HG03097 (cell line): ENCODE measurements around the gene OR5K4.
"Not testable (repeated sequence)": the region's sequence is repeated elsewhere in the genome, so short reads cannot be mapped to it uniquely, and the experiment has no call there.

ENCODE experiments used
- ATAC-seq: cut with Tn5 transposase; IDR thresholded peaks from one replicate; pipeline ENCODE4 v1.9.1; 2021; ENCODE audit not compliant: unreplicated experiment, low FRiP score

The OR5K4 gene

GRCh38 chr3:98367464-98368246 is 14.0 kb downstream of the OR5K4 start:
- no peak for ATAC-seq

- no peak for ATAC-seq
Observed at GRCh38 chr3:98371186-98371585, 17.5 kb downstream of the OR5K4 start.

GRCh38 chr3:98371853-98372252 is 18.2 kb downstream of the OR5K4 start:
- no peak for ATAC-seq

DNA sequence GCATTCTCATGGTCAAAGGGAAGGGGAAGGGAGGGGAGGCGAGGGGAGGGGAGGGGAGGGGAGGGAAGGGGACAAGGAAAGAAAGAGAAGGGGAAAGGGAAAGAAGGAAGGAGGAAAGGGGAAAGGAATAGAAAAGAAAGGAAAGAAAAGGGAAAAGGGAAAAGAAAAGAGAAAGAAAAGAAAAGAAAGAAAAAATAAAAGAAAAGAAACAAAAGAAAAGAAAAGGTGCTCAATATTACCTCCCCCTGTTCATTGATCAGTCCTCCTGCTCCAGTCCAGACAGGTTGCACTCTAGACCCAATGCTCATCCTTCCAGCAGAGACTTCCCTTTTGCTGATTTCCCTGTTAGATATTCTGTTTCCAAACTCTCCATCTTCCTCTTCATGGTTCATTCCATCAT is 18.8 kb downstream of the OR5K4 start:
- no peak for ATAC-seq

DNA sequence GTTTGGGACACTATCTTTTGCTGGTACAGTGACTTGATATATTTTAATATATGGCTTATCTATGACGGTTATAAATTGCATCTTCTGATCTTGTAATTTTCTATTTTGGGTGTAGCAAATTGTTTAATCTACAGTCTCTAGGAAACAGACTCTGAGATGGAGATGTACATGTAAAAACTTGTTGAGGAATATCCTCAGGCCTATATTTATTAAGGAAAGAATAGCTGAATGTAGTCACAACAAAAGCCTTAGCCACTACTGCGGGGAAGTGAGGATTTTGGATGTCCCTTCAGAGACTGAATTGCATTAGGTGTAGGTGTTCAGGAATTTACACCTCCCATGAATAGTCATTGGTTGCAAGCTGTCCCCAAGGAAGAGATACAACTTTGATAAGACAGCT is 23.0 kb downstream of the OR5K4 start:
- no peak for ATAC-seq

GRCh38 chr3:98388147-98388546 is 34.5 kb downstream of the OR5K4 start:
- ATAC-seq, result no peak

DNA sequence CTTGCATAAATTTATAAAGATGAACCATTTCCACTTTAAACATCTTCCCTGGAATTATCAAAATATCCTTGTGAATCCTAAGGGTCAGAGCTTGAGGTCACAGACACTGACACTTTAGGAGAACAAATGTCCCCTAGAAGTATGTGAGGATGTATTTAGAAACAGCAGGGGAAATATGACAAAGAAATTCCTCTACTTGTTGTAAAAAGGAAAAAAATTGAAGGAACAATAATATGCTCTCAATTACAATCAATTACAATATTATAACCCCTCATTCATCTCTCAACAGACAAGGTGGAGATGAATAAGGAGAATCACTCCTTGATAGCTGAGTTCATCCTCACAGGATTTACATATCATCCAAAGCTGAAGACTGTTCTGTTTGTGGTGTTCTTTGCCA is 36.7 kb downstream of the OR5K4 start, which contains the start of gene OR5K3:
TSS of gene OR5K3 (plus strand) at position 301 of the 400 bp plus-strand sequence. CDS start at position 301, 0 bp downstream.
- ATAC-seq, result no peak

- no peak for ATAC-seq
Observed at GRCh38 chr3:98395101-98395500, 41.4 kb downstream of the OR5K4 start.

GRCh38 chr3:98396482-98396881 is 42.8 kb downstream of the OR5K4 start:
- ATAC-seq, result not testable (repeated sequence)

DNA sequence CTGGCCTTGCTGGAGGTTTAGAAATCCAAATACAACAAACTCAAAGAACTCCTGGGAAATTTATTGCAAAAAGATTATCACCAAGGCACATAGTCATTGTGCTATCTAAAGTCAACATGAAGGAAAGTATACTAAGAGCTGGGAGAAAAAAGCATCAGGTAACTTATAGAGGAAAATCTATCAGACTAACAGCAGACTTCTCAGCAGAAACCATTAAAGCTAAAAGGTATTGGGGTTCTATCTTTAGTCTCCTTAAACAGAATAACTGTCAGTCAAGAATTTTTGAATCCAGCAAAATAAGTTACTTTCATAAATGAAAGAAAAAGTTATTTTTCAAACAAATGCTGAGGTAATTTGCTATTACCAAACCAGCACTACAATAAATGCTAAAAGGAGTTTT is 44.9 kb downstream of the OR5K4 start:
- ATAC-seq, result no peak

- no peak for ATAC-seq
Observed at GRCh38 chr3:98402507-98402906, 48.9 kb downstream of the OR5K4 start.

- ATAC-seq, result no peak
Observed at GRCh38 chr3:98404010-98404409, 50.4 kb downstream of the OR5K4 start.
